ENCODE measurements around the gene ADCK1.

The ADCK1 gene

GRCh38 chr14:77892381-77892871 lies 92.5 kb downstream of the ADCK1 start:
- Histone ChIP-seq H3K36me3 (ENCODE audit: control insufficient read depth in 2 of 2, insufficient read depth in 1 of 2, low read length in 2 of 2) (peaks cover 0 to 4% of the 10 kb centered on the region in 2 experiments; a peak in 1 of 3 replicates), H3K4me3 (ENCODE audit: low read depth, low read length) (no peak overlapping the region), H3K27ac (ENCODE audit: extremely low read depth, low read depth, low read length) (no peak overlapping the region), H3K4me1 (ENCODE audit: control insufficient read depth, insufficient read depth, low read length) (no peaks in the 10 kb centered on the region), H3K9me3 (ENCODE audit: control insufficient read depth, insufficient read depth, low read depth, low read length) (no peaks in the 10 kb centered on the region)
- ChIA-PET CTCF (no interaction called here), POLR2A (no interaction called here)
- TF ChIP-seq ZNF248 (tag by site-specific recombination; IDR thresholded peaks at IDR 0.05) (no peak), OVOL3 (tag by site-specific recombination; IDR thresholded peaks at IDR 0.05) (no peak), REPIN1 (tag by site-specific recombination; IDR thresholded peaks at IDR 0.05; ENCODE audit: low read depth) (no peak)

GRCh38 chr14:77892890-77893484 lies 93.1 kb downstream of the ADCK1 start:
- Histone ChIP-seq H3K27ac (ENCODE audit: extremely low read depth, low read depth, low read length) (no peak overlapping the region), H3K4me1 (ENCODE audit: control insufficient read depth, insufficient read depth, low read length) (no peaks in the 10 kb centered on the region), H3K4me3 (ENCODE audit: low read depth, low read length) (no peak overlapping the region), H3K36me3 (ENCODE audit: control insufficient read depth in 2 of 2, insufficient read depth in 1 of 2, low read length in 2 of 2) (peaks cover 0 to 1% of the 10 kb centered on the region in 2 experiments; a peak in 1 of 3 replicates), H3K9me3 (ENCODE audit: control insufficient read depth, insufficient read depth, low read depth, low read length) (no peaks in the 10 kb centered on the region)
- ChIA-PET POLR2A (no interaction called here), CTCF (no interaction called here)
- TF ChIP-seq KLF10 (tag by site-specific recombination; IDR thresholded peaks at IDR 0.05) (no peak), ZNF600 (tag by site-specific recombination; IDR thresholded peaks at IDR 0.05) (no peak), ZNF140 (tag by site-specific recombination; IDR thresholded peaks at IDR 0.05) (no peak), OVOL3 (tag by site-specific recombination; IDR thresholded peaks at IDR 0.05) (no peak), ZNF280C (tag by site-specific recombination; IDR thresholded peaks at IDR 0.05) (no peak), ZNF830 (tag by site-specific recombination; IDR thresholded peaks at IDR 0.05; ENCODE audit: low read depth) (no peak), ZBTB11 (tag by site-specific recombination; conservative IDR thresholded peaks at IDR 0.05; ENCODE audit: low read depth) (no peak), ZNF404 (tag by site-specific recombination; IDR thresholded peaks at IDR 0.05) (no peak), CTCF (tag by site-specific recombination; IDR thresholded peaks at IDR 0.05) (no peak)
- TF ChIP-seq, protein P1, sequence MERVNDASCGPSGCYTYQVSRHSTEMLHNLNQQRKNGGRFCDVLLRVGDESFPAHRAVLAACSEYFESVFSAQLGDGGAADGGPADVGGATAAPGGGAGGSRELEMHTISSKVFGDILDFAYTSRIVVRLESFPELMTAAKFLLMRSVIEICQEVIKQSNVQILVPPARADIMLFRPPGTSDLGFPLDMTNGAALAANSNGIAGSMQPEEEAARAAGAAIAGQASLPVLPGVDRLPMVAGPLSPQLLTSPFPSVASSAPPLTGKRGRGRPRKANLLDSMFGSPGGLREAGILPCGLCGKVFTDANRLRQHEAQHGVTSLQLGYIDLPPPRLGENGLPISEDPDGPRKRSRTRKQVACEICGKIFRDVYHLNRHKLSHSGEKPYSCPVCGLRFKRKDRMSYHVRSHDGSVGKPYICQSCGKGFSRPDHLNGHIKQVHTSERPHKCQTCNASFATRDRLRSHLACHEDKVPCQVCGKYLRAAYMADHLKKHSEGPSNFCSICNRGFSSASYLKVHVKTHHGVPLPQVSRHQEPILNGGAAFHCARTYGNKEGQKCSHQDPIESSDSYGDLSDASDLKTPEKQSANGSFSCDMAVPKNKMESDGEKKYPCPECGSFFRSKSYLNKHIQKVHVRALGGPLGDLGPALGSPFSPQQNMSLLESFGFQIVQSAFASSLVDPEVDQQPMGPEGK (tag by site-specific recombination; IDR thresholded peaks at IDR 0.05), result no peak
- TF ChIP-seq, protein P2, sequence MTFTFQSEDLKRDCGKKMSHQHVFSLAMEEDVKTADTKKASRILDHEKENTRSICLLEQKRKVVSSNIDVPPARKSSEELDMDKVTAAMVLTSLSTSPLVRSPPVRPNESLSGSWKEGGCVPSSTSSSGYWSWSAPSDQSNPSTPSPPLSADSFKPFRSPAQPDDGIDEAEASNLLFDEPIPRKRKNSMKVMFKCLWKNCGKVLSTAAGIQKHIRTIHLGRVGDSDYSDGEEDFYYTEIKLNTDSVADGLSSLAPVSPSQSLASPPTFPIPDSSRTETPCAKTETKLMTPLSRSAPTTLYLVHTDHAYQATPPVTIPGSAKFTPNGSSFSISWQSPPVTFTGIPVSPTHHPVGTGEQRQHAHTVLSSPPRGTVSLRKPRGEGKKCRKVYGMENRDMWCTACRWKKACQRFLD (tag by site-specific recombination; IDR thresholded peaks at IDR 0.05), result no peak

Data from HEK293 (cell line).